Vagina (tissue), 2 donors: Measurements from ENCODE around the gene DUSP28. TPM values are rescaled to one million over a fixed set of nuclear protein-coding genes. Genes with fewer than 3 reads are reported as not detected.
A peak's percentile ranks its signal among the peaks of the same experiment; 100 is the strongest.

Experiments
- DNase-seq, 2 donors: peaks; one replicate each; pipeline ENCODE4 v3.0.0-alpha.2; 2017; ENCODE audit errors: extremely low spot score in 2 of 2
- H3K27ac ChIP-seq: fragments of 200-600 bp; sonication (generic); one replicate; pipeline ENCODE4 v1.5.1; 2019
- H3K27me3 ChIP-seq: fragments of 200-600 bp; sonication (generic); one replicate; pipeline ENCODE4 v1.5.1; 2019
- H3K36me3 ChIP-seq, 2 donors: fragments of 200-600 bp; sonication (generic); one replicate each; pipeline ENCODE4 v1.5.1; 2017 to 2019
- H3K4me1 ChIP-seq: fragments of 200-600 bp; sonication (generic); one replicate; pipeline ENCODE4 v1.5.1; 2019
- H3K4me3 ChIP-seq, 2 donors: fragments of 200-600 bp; sonication (generic); 1 replicate in 1 of 2; 2 replicates in 1 of 2; pipeline ENCODE4 v1.5.1; 2016 to 2019
- H3K9me3 ChIP-seq: fragments of 200-600 bp; sonication (generic); one replicate; pipeline ENCODE4 v1.5.1; 2019
- CTCF ChIP-seq, 3 experiments: fragments of 450-650 bp in 2 of 3; fragments of 200-600 bp in 1 of 3; sonication (generic) in 1 of 3; IDR thresholded peaks; one replicate each; pipeline ENCODE4 v1.5.1; 2017 to 2019; ENCODE audit warnings: antibody characterized with exemption in 3 of 3, mild to moderate bottlenecking in 2 of 3, moderate library complexity in 2 of 3
- POLR2A ChIP-seq, 2 donors: fragments of 450-650 bp; IDR thresholded peaks; one replicate each; pipeline ENCODE4 v1.6.1; 2017; ENCODE audit warnings: antibody characterized with exemption in 2 of 2, mild to moderate bottlenecking in 2 of 2, moderate library complexity in 2 of 2
- POLR2AphosphoS5 ChIP-seq, 2 donors: sonication (generic); formaldehyde crosslinking; IDR thresholded peaks; one replicate each; pipeline ENCODE4 v1.9.0; 2017; ENCODE audit warnings: antibody characterized with exemption in 2 of 2, mild to moderate bottlenecking in 2 of 2, low read depth in 1 of 2; ENCODE audit not compliant: insufficient read depth in 1 of 2
- intact Hi-C: fragments of 100-400 bp; cut with DNase I; formaldehyde crosslinking; loops from one replicate; pipeline ENCODE4 v1.15.1; 2023
- total RNA-seq: library from RNA; depleted of rRNA; stranded (reverse); fragments of >200 nt; gene quantifications from one replicate; pipeline ENCODE4 v1.2.3, GENCODE V29; 2016

The DUSP28 gene
- total RNA-seq, 1 donor from 2014 or later: 5.9 TPM

GRCh38 chr2:240567137-240567871, 7.1 kb downstream of the DUSP28 start:
- TF ChIP-seq POLR2A (IDR thresholded peaks at IDR 0.05): no peak
- TF ChIP-seq POLR2AphosphoS5 (IDR thresholded peaks at IDR 0.05; ENCODE audit: insufficient read depth in 1 of 2, low read depth in 1 of 2): no peak
- TF ChIP-seq CTCF (IDR thresholded peaks at IDR 0.05): no peak
- H3K9me3 ChIP-seq: no peaks in the 10 kb centered on the region
- no peaks in the 10 kb centered on the region for H3K27me3 ChIP-seq
- H3K36me3 ChIP-seq: no peaks in the 10 kb centered on the region
- peak overlapping the region; percentile 93 for H3K27ac ChIP-seq
- peaks cover 61% of the 10 kb centered on the region for H3K4me1 ChIP-seq
- intact Hi-C loops: loop anchor here (5.0 kb wide), 1 partner anchor 115 kb away; no protein-coding TSS in a partner anchor
- DNase-seq: no peak
- H3K4me3 ChIP-seq: peak overlapping the region; percentile 71 to 76

- intact Hi-C loops: loop anchor here (5.0 kb wide), 1 partner anchor 116 kb away; no protein-coding TSS in a partner anchor
- H3K27me3 ChIP-seq: no peaks in the 10 kb centered on the region
- no peak for DNase-seq
- TF ChIP-seq POLR2AphosphoS5 (IDR thresholded peaks at IDR 0.05; ENCODE audit: insufficient read depth in 1 of 2, low read depth in 1 of 2) (peak in 1 of 2 donors; percentile 52), POLR2A (IDR thresholded peaks at IDR 0.05) (no peak)
- H3K27ac ChIP-seq: peak within 1 kb of the TSS; percentile 93
- H3K4me3 ChIP-seq: peak within 1 kb of the TSS; percentile 76
- peaks cover 58% of the 10 kb centered on the region for H3K4me1 ChIP-seq
- H3K9me3 ChIP-seq: no peaks in the 10 kb centered on the region
- no peaks in the 10 kb centered on the region for H3K36me3 ChIP-seq
Observed at GRCh38 chr2:240567872-240568677, 7.9 kb downstream of the DUSP28 start, which contains the start of gene RNPEPL1. Gene RNPEPL1 (plus strand): TSS chr2:240568484. CDS start chr2:240568587, 103 bp downstream.

- intact Hi-C loops: loop anchor here (5.0 kb wide), 1 partner anchor 117 kb away; no protein-coding TSS in a partner anchor
- TF ChIP-seq CTCF (IDR thresholded peaks at IDR 0.05) (no peak), POLR2AphosphoS5 (IDR thresholded peaks at IDR 0.05; ENCODE audit: insufficient read depth in 1 of 2, low read depth in 1 of 2) (no peak), POLR2A (IDR thresholded peaks at IDR 0.05) (no peak)
- H3K4me1 ChIP-seq: peaks cover 58% of the 10 kb centered on the region
- no peaks in the 10 kb centered on the region for H3K9me3 ChIP-seq
- DNase-seq: no peak
- no peaks in the 10 kb centered on the region for H3K36me3 ChIP-seq
- peak overlapping the region; percentile 76 for H3K4me3 ChIP-seq
- peak overlapping the region; percentile 75 for H3K27ac ChIP-seq
- H3K27me3 ChIP-seq: no peaks in the 10 kb centered on the region
Observed at GRCh38 chr2:240568678-240569522, 8.7 kb downstream of the DUSP28 start.

GRCh38 chr2:240569523-240569997, 9.4 kb downstream of the DUSP28 start:
- intact Hi-C loops: loop anchor here (5.0 kb wide), 1 partner anchor 117 kb away; no protein-coding TSS in a partner anchor
- TF ChIP-seq POLR2AphosphoS5 (IDR thresholded peaks at IDR 0.05; ENCODE audit: insufficient read depth in 1 of 2, low read depth in 1 of 2) (no peak), CTCF (IDR thresholded peaks at IDR 0.05) (no peak), POLR2A (IDR thresholded peaks at IDR 0.05) (no peak)
- H3K4me3 ChIP-seq: peak overlapping the region; percentile 76
- peak overlapping the region; percentile 75 for H3K27ac ChIP-seq
- no peaks in the 10 kb centered on the region for H3K9me3 ChIP-seq
- peaks cover 58% of the 10 kb centered on the region for H3K4me1 ChIP-seq
- H3K27me3 ChIP-seq: no peaks in the 10 kb centered on the region
- DNase-seq: no peak
- peaks cover 0 to 5% of the 10 kb centered on the region in 2 donors for H3K36me3 ChIP-seq
